IPS-18c (cell line): ENCODE results near the gene TNFSF10.

Experiments used
- H3K4me3 ChIP-seq: 2 replicates; pipeline ENCODE4 v1.7.0; 2013; ENCODE audit warnings: low read depth, mild to moderate bottlenecking, low read length, moderate library complexity; ENCODE audit not compliant: insufficient read depth
- H3K9me3 ChIP-seq: one replicate; pipeline ENCODE4 v1.6.1; 2013; ENCODE audit warnings: mild to moderate bottlenecking, low read length, moderate library complexity; ENCODE audit not compliant: control insufficient read depth, insufficient read depth

The TNFSF10 gene

GRCh38 chr3:172478116-172478515, 45.1 kb downstream of the TNFSF10 start:
- H3K4me3 ChIP-seq, result no peak overlapping the region
- no peaks in the 10 kb centered on the region for H3K9me3 ChIP-seq

- Histone ChIP-seq H3K4me3 (no peak overlapping the region), H3K9me3 (no peaks in the 10 kb centered on the region)
Observed at GRCh38 chr3:172476347-172476746, 46.9 kb downstream of the TNFSF10 start.

DNA sequence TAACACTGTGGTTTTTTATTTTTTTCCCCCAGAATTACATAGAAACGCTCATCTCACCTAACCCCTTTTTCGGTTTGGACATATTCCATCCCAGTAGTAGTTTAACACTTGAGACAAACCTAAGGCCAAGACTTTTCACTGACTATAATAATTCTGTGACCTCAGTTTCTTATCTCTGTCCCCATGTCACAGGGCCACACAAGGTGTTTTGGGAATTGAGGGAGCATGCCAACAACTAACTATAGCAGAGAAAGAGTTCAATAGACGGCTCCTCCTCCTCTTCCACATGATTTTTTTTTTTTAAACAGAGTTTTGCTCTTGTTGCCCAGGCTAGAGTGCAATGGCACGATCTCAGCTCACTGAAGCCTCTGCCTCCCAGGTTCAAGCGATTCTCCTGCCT, 47.5 kb downstream of the TNFSF10 start:
- H3K9me3 ChIP-seq, result no peaks in the 10 kb centered on the region
- no peak overlapping the region for H3K4me3 ChIP-seq

DNA sequence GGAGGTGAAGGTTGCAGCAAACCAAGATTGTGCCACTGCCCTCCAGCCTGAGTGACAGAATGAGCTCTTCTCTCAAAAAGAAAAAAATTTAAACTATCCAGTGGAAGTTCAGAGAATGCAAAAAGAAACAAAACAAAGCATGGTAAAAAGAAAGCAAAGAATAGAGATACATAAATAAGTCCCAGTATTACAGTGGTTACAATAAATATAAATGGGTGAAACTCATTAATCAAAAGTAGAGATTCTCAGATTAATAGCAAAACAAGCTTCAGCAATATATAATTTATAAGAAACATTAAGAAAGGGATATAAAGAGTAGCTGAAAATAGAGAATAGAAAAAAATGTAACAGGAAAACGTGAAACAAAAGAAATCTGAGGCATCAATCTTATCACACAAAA, 51.3 kb downstream of the TNFSF10 start:
- no peaks in the 10 kb centered on the region for H3K9me3 ChIP-seq
- no peak overlapping the region for H3K4me3 ChIP-seq

- Histone ChIP-seq H3K4me3 (no peak overlapping the region), H3K9me3 (no peaks in the 10 kb centered on the region)
Observed at GRCh38 chr3:172470588-172470987, 52.6 kb downstream of the TNFSF10 start.

- H3K4me3 ChIP-seq, result no peak overlapping the region
Observed at GRCh38 chr3:172467170-172467824, 55.9 kb downstream of the TNFSF10 start.

DNA sequence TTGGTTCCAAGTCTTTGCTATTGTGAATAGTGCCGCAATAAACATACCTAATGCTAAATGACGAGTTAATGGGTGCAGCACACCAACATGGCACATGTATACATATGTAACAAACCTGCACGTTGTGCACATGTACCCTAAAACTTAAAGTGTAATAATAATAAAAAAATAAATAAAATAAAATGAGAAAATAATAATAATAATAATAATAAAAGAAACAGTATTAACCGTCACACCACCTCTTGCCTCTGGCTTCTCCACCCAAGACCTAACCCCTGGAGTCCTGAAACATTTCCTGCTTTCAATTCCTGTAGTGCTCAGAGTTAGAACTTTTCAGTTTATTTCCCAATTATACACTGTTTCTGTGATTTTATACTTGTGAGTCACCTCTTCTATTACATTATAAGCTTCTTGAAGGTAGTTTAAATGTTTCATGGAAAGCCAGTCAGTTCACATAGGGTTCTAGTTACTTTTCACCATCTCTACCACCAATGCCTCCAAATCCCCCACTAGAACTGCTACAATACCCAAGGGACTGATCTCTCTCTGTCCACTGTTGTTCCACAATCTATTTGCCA, 56.6 kb downstream of the TNFSF10 start:
- Histone ChIP-seq H3K4me3 (no peak overlapping the region), H3K9me3 (no peaks in the 10 kb centered on the region)

More at GRCh38 chr3:172467170-172467824, 55.9 kb downstream of the TNFSF10 start:
- H3K9me3 ChIP-seq, result no peaks in the 10 kb centered on the region

GRCh38 chr3:172465281-172465680, 57.9 kb downstream of the TNFSF10 start:
- Histone ChIP-seq H3K4me3 (no peak overlapping the region), H3K9me3 (no peaks in the 10 kb centered on the region)

DNA sequence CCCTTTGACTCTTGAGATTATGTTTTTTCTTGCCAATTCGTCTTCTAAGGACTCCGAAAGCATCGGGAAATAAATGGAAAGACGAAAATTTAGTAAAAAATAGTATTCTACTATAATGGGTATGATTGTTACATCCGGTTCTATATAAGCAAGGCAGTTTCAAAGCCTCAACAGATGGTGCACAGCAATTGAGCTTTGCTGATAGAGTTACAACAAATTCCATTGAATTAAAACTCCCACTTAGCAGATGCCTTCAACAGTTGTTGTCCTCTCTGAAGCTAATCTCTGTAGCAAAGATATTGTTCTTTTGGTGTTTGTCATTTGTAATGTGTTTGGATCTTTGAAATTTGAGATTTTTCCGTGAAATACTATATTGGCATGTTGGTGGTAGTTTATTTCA, 58.9 kb downstream of the TNFSF10 start:
- H3K9me3 ChIP-seq, result no peaks in the 10 kb centered on the region

GRCh38 chr3:172461530-172462138, 61.6 kb downstream of the TNFSF10 start:
- Histone ChIP-seq H3K9me3 (no peaks in the 10 kb centered on the region), H3K4me3 (no peak overlapping the region)

More for the DNA sequence above, 58.9 kb downstream of the TNFSF10 start:
- H3K4me3 ChIP-seq, result no peak overlapping the region

DNA sequence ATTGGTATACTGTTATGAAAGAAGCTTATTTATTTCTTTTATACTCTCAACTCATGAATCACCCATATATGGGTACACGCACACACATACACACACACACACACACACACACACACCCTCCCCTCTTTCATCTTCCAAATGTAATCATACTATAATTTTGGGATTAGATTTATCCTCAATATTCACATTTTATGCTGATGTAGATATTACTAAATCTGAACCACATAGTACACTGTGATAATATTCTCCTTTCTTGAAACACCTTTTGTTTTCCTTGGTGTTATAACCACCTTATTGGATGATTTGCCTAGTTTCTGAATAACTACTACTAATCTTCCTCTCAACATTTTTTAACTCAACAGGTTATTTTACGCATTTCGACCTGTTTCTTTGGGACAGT, 66.8 kb downstream of the TNFSF10 start:
- no peaks in the 10 kb centered on the region for H3K9me3 ChIP-seq
- no peak overlapping the region for H3K4me3 ChIP-seq
